ENCODE results near the gene ASIC2.

DNA sequence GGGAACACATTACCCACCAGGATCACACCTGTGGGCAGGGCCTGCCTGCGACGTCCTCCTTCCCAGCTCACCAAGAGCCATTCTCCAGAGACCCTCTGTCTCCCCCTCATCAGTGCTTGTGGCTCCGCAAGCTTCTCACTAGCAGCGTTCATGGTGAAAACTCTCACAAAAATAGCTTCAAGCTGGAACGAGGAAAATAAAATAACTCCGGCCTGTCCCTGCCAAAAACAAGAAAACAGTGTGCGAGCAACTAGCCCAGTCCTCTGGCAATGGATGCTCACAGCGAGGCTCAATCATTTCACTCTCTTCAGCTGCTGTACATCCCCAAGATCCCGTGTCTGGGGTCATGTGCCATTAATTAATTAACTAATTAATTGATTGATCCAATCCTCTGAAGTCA is 283.5 kb downstream of the ASIC2 start:
- TF ChIP-seq, protein P1, sequence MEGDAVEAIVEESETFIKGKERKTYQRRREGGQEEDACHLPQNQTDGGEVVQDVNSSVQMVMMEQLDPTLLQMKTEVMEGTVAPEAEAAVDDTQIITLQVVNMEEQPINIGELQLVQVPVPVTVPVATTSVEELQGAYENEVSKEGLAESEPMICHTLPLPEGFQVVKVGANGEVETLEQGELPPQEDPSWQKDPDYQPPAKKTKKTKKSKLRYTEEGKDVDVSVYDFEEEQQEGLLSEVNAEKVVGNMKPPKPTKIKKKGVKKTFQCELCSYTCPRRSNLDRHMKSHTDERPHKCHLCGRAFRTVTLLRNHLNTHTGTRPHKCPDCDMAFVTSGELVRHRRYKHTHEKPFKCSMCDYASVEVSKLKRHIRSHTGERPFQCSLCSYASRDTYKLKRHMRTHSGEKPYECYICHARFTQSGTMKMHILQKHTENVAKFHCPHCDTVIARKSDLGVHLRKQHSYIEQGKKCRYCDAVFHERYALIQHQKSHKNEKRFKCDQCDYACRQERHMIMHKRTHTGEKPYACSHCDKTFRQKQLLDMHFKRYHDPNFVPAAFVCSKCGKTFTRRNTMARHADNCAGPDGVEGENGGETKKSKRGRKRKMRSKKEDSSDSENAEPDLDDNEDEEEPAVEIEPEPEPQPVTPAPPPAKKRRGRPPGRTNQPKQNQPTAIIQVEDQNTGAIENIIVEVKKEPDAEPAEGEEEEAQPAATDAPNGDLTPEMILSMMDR (IDR thresholded peaks at IDR 0.05; ENCODE audit: low read length), result no peak
- TF ChIP-seq EZH2 (IDR thresholded peaks at IDR 0.05; ENCODE audit: borderline replicate concordance, low read length), result no peak

Measured in OCI-LY1 (cell line).